CD1c-positive myeloid dendritic cell (primary cell): ENCODE measurements around the gene SAPCD1.

Source experiments
- DNase-seq: peaks from one replicate; pipeline ENCODE4 v3.0.0-alpha.2; 2016; ENCODE audit errors: extremely low spot score

The SAPCD1 gene

DNA sequence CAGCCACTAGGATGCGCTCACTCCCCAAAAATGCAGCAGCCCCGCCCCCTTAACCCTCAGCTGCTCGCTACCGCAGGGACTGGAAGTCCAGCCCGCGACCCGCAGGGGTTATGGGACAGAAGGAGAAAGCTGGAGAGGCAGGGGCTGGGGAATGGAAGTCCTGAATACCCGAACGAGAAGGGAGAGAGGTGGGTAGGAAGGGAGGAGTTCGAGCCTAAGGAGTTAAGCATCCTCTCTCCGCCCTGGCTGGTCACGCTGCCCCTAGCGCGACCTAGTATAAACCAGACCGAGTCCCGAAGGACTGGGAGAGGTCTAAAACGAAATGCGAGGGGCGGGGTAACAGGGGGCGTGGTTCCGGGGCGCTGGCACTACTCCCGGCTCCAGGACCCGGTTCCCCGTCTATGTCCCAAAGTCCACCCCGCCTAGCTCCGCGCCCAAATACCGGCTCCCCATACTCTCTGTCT, 32.9 kb upstream of the SAPCD1 start:
- DNase-seq: peak; percentile 89

DNA sequence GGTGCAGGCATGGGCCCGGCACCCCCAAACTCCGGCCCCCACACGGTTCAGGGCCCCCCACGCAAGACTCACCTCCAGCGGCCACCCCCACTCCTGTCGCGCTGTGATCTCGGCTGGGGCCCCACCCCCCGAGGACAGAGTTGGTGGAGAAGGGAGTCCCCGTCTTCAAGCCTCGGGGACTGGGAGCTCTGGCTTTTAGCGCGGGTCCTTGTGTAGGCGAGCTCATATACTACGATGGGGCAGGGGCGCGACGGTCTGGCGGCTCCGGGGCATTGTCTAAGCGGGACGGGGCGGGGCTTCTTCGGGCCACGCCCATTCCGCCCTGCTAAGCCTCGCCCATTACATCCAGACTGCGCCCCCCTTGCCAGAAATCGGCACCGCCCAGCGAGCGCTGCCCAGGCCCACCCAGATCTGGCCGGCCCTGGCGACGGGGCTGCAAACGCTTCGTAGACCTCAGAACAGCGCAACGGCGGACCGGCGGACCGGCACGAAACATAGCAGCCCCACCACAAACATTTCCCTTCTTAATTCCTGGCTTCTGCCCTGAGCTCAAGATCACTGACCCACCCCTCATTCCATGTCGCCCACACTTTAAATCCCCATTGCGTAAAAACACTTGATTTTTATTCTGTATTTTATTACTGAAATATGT, 32.4 kb upstream of the SAPCD1 start:
- DNase-seq: peak; percentile 75

DNA sequence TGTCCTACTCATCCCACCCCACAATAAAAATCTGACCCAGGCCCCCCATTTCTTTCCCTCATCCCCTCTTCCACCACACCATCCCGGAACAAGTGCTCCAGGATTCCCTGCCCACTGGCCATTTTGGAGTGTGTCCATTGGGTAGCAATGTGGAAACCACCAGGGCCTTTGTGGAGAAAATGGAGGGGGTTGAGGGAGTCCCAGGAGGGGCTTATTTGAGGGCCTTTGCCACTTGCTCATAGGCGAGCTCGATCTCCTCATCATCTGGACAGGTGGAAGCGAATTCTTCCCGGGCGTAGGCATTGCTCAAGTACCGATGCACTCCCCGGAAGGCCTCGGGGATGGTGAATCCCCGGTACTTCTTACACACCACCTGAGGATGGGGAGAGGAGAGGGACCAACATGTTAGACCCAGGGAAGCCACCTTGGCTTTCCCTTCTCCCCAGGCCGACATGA, 31.8 kb upstream of the SAPCD1 start:
- no peak for DNase-seq

DNA sequence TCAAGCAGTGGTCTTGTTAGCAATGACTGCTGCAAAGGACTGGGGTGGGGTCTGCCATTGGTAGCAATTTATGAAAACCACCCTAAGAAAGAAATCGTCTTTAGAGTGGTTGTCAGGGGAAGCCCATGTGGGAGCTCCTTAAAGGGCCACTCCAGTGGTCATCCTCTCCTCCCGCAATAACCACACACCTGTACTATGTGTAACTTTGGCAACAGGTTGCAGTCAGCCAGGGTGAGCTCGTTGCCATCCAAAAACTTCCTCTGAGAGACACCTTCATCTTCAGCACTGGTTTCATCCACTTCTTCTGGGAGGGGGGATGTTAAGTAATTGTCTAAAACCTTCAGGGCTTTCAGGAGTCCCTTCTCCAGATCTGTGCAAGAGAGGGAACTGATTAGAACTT, 30.4 kb upstream of the SAPCD1 start:
- DNase-seq: no peak

DNA sequence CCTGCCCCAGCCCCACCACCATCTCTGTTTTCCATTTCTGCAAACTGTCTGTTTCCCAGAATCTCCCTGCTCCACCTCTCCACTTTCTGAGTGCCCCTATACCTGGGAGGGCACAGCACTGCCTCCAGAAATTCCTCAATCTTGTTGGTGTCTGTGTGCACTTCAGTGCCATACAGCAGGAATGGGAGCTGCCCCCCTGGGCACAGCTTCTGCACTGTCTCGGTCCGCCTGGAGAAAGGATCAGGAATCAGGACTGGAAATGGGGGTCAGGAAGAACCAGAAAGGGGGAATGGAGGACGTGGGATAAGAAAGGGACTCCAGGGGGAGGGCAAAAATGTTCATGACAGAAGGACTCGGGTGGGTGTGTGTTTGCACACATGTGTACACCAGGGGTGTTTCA, 28.7 kb upstream of the SAPCD1 start:
- DNase-seq: no peak

DNA sequence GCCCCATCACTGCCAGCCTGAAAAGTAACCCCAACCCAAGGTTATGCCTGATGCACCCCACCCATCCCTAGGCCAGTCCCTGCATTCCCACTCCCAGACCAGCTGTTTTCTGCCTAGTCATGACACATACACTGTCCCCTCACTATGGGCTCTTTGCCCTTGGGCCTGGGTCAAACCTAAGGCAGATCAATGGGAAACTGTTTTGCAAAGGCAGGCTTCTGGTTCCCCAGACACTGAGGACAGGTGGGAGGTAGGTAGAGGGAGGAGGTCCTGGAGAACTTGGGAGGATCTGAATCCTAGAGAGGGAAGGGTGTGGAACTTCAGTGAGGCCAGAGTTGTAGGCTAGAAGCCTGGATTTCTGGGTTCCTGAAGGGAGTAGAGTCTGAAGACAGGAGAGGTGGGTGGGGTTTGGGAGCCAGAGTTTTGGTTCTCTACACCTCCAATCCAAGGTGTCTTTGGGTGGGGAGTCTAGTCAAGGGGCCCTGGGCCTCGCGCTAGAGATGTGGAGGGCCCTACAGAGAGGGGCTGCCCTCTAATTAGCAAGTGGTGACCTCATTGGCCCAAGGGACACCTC, 28.1 kb upstream of the SAPCD1 start:
- no peak for DNase-seq

DNA sequence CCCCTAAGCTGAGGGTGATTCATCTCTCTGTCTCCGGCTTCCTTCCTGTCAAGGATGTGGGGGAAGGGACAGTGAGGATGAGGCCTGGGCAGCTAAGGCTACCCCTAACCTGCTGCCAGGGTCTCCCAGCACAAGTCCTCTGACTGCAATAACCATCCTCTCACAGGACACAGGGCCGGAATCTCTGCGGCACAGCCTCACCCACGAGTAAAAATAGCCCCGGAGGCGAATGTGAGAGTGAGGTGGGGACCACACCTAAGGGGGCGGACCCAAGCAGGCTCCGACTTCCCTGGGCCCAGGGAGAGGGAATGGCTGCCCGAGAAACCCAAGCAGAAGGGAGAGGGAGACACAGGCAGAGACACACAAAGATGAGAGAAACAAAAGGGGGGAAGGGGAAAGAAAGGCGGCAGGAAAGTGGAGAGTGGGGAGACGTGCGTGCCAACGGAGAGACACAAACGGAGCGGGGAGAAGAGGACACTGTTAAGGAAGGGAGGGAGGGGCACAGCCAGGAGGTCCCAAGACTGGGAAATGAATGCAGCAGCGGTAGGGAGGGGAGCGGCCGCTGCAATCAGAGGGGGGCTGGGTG, 27.5 kb upstream of the SAPCD1 start:
- peak; percentile 66 for DNase-seq

DNA sequence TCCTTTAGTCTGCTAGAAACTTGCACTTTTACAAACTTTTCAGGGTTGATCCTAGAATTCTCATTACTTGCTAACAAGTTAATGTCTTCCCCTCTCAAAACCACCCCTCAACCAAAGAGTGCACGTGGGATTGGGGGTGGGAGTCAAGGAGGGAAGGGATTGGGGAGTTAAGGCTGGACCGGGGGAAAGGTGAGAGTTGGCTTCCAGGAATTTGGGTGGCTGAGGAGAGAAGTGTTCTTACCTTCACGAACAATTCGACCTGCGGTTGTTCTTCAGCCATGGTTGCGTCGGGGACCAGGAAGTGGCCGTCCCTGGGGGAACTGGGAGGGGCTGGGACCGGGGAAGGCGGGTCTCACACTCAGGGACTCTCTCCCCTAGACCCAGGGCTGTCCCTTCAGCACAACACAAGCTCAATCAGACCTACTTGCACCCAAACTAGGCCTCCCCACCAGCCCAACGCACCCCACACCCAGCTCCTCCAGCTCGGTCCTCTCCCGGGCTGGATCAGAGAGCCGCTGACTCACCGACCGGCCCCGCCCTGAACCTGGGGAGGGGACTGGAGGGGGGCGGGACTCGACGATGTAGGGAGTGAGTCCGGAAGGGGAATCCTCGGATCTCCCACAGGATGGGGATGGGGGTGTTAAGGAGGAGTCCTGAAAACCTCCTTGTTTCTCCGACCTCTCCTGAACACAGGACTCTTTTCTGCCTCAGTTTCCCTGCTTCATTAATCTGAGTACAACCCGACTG, 26.3 kb upstream of the SAPCD1 start, which contains the start of gene CLIC1:
Gene CLIC1 (minus strand): TSS at position 510 of the 747 bp plus-strand sequence. CDS start 230 bp downstream, at position 280.
- DNase-seq: peak; percentile 82

DNA sequence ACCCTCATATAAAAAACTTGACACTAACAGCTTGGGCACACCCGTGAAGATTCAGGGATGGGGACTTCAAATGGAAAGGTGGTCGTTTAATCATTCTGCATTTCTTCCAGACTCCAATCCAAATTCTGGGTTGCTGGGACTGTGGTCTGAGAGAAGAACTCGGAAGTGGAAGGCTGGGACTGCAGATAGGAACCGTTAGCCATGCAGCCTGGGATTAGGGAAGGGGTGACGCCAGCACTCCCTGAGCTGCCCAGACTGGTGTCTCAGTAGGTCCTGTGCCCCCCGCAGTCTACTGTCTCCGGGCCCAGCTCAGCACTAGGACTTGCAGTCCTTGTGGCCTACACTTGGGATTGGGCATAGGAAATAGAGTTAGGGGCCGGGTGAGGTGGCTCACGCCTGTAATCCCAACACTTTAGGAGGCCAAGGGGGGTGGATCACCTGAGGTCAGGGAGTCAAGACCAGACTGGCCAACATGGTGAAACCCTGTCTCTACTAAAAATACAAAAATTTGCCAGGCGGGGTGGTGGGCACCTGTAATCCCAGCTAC, 25.6 kb upstream of the SAPCD1 start:
- DNase-seq: peak; percentile 45

DNA sequence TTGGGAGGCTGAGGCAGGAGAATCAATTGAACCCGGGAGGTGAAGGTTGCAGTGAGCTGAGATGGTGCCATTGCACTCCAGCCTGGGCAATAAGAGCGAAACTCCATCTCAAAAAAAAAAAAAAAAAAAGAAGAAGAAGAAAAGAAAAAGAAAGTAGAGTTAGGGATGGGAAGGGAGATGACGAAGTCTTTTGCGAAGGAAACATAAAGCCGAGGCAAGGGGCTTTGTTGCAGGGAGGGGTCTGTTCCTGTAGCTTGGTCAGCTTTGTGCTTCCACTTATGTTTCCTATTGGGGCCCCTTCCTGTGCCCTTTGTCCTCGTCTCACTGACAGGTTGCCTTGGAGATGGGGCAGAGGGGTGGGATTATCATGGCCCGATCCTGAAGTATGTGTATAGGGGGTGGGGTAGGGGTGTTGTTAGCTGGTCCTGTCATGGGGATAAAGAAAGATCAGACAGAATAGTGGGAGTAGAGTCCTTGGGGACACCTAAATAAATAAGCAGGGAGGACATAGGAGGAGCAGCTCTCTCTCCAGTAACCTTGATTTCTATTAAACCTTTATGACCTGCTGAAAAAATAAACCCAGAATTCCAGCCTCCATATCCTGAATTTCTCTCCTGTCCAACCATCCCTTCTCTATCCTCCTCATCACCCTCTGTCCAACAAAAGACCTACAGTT, 25.0 kb upstream of the SAPCD1 start:
- peak; percentile 44 for DNase-seq

DNA sequence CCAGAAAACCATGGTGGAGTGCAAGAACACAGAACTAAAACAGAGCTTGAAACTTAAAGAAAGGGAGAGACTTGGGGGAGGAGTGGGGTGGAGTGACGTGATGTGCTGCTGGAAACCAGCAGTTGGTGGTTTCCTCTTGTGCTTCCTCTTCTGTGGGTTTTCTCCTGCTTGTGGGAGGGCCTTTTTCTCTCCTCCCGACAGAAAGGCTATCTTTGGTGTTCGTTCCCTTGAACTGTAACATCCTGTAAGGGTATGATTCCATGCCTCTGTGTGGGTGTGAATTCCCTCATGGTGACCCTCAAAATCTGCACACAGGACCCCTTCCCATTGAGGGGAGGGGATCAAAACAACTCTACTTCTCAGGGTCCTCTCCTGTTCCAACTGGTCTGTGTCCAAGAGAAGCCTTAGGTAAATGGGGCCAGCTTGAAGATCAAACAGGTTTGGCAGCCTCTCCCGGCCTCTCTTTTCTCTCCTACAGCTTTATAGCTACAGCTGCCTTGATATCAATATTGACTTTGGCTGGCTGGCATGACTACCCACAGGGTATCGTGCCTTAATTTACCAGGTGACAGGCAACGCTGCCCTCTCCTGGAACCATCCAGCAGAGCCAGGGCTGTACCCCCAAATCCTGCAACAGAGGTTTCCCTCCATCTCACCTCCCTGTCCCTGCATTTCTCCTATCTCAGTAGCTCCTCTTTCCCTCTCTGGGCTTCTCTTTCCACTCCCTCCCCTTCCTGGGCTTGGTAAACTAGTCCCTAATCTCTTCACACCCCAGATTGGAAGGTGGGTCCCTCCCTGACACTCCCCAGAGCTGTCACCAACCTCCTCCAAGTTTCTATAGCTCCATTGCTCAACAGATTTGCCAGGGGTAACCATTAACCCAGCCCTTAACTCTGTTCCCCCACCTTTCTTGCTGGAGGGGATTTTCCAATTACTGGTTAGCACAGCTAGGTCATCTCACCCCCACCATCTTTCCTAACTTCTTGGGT, 24.2 kb upstream of the SAPCD1 start:
- DNase-seq: peak; percentile 91

DNA sequence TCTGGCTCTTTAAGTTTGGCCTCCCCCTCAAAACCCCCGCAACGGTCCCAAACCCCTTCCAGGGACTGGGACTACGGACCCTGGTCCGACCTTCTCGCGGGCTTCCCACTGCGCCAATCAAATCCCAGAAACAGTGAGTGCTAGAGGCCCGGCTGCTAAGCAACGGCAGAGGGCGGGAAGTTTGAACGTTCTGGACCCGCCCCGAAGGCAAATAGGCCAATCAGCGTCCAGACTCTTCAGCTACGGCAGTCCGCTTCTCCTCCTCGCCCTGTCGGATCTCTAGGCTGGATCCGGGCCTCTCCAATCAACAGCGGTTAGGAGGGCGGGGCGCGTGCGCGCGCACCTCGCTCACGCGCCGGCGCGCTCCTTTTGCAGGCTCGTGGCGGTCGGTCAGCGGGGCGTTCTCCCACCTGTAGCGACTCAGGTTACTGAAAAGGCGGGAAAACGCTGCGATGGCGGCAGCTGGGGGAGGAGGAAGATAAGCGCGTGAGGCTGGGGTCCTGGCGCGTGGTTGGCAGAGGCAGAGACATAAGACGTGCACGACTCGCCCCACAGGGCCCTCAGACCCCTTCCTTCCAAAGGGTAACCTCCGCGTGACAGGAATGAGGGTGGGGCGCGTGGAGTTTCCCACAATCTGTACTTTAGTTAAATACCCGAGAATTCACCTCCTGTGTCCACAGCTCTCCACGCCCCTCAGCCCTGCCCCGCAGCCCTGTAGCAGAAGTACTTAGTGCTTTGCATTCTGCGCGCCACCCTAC, 22.6 kb upstream of the SAPCD1 start, which contains the start of gene MSH5:
Gene MSH5 (plus strand): TSS at position 367 of the 758 bp plus-strand sequence. CDS start 462 bp downstream, outside the sequence.
- DNase-seq: peak; percentile 99

DNA sequence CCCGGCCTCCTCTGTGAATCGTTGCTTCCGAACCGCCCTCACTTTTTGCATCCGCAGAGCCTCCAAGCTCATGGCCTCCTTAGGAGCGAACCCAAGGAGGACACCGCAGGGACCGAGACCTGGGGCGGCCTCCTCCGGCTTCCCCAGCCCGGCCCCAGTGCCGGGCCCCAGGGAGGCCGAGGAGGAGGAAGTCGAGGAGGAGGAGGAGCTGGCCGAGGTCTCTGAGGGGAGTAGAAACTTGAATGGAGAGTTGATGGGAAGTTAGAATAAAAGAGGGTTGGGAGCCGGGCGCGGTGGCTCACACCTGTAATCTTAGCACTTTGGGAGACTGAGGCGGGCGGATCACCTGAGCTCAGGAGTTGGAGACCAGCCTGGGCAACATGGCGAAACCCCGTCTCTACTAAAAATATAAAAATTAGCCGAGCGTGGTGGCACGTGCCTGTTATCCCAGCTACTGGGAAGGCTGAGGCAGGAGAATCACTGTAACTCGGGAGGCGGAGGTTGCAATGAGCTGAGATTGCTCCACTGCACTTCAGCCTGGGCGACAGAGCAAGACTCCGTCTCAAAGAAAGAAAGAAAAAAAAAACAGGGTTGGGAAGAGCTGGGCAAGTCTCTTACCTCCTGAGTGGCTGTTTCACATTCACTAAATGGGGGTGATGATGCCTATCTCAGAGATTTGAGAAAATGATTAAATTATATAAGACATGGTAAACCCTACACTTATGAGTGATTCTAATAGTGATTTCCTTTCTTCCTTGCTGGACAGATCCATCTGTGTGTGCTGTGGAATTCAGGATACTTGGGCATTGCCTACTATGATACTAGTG, 21.8 kb upstream of the SAPCD1 start:
- peak; percentile 74 for DNase-seq

DNA sequence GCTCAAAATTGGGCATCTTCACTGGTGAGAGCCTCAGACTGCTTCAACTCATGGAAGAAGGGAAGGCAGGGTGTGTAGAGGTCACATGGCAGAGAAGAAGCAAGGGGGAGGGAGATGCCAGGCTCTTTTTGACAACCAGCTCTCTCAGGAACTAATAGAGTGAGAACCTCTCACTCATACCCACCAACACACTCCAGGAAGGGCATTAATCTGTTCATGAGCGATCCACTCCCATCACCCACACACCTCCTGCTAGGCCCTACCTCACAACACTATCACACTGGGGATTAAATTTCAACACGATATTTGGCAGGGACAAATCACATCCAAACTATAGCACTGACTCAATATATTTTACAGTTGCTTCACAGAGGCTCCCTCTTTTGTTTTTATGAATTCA, 20.6 kb upstream of the SAPCD1 start:
- no peak for DNase-seq

DNA sequence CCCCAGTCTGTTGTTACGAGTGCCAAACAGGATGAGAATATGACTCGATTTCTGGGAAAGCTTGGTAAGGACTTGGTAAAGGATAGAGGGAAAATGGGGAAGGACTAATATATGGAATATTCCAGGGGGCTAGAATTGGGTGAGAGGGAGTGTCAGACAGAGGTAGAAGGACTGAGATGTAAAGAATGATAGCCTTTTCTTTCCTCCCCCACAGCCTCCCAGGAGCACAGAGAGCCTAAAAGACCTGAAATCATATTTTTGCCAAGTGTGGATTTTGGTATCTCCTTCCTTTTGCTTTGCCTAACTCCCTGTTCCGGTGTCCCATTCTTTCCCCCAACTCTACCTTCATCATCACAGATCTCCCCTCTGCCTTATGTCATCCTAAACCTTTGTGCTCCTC, 19.6 kb upstream of the SAPCD1 start:
- no peak for DNase-seq

DNA sequence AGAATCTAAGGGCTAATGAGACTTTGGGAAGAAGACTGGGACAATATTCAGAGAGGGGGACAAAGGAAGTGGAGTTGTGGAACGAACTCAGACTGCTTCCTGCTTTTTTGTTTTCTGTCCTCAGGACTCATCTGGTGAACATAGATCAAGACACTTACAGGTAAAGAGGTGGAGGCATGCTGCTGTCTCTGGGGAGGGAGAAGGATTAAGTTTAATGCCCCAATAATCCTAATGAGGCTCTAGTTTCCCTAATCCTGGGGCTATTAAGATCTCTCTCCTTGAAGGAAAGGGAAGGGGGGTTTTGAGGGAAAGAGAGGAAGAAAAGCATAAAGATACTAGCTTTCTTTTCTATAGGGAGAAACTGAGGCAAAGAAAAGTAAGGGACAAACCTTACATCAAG, 18.0 kb upstream of the SAPCD1 start:
- no peak for DNase-seq

DNA sequence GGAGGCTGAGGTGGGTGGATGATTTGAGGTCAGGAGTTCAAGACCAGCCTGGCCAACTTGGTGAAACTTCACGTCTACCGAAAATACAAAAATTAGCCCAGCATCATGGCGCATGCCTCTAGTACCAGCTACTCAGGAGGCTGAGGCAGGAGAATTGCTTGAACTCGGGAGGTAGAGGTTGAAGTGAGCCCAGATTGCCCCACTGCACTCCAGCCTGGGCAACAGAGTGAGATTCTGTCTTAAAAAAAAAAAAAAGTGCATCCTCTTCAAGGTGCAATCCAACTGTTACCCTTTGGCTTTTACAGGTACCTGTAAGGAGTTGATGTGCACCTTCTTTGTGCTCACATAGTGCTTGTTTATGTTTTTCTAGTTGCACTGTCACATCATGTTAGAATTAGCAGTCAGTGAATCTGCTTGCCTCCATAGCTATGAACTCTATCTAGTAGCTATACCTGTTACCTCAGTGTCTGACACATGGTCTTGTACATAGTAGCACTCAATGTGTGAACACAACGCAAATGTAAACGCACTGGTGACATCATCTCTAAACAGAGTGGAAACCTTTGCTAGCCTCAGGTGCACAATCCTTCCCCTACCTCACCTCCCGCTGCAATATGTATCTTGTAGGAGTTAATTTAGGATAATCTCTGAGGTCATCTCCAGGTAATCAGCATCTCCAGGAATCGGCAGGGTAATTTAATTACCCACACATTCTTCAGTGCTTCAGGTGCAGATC, 13.0 kb upstream of the SAPCD1 start:
- no peak for DNase-seq
